ENCODE measurements around the gene ZNF609.
"Not testable (repeated sequence)": the region's sequence is repeated elsewhere in the genome, so short reads cannot be mapped to it uniquely, and the experiment has no call there.

The ZNF609 gene

DNA sequence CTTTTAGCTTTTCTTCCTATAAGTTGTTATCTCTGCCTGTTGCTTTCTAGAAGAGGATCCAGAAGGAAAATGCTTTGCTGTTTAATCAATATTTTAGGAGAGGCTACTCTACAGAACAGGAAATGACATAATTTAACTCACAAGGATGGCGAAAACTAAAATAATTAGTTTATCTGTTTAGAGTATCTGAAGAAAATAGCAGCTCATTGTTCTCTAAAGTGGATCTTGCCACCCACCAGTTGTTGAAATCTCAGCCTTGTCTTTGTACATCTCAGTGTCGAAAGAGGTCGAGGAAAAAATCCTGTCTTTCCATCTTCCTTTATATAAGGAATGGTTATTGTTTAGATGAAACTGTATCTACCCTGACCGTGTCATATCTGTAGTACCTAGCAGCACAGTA, 126.6 kb downstream of the ZNF609 start:
- DNase-seq = no peak

DNA sequence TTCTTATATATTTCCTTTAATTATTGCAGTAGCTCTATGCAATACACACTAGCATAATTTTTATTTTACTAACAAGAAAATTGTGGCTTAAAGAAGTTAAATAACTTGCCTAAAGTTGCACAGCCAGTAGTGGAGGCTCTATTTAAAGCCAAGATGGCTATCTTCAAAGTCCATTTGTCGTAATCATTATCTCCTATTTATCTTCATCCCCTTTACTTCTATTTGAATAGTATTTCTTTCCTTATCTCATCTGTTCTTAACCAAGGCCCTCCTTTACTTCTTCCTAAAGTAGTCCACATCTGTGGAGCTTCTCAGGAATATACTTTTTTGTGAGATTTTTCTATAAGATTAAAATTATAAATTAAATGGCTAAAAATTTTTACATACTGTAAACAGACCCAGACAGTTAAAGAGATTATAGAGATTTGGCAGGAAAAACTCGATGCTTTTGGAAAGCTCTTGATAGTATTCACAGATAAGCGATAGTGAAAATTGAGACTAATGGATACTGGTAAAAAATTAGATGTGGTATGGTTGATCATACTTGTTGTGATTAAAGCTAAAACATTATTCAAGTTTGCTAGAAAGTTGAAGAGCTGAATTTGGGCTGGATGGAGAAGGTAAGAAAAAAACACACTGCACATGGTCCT, 129.2 kb downstream of the ZNF609 start:
- DNase-seq = no peak

DNA sequence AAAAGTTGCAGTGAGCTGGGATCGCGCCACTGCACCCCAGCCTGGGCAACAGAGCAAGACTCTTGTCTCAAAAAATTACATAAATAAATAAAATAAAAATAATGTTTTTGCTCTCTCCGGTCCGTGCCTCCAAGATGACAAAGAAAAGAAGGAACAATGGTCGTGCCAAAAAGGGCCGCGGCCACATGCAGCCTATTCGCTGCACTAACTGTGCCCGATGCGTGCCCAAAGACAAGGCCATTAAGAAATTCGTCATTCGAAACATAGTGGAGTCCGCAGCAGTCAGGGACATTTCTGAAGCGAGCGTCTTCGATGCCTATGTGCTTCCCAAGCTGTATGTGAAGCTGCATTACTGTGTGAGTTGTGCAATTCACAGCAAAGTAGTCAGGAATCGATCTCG, 132.5 kb downstream of the ZNF609 start:
- DNase-seq = not testable (repeated sequence)

DNA sequence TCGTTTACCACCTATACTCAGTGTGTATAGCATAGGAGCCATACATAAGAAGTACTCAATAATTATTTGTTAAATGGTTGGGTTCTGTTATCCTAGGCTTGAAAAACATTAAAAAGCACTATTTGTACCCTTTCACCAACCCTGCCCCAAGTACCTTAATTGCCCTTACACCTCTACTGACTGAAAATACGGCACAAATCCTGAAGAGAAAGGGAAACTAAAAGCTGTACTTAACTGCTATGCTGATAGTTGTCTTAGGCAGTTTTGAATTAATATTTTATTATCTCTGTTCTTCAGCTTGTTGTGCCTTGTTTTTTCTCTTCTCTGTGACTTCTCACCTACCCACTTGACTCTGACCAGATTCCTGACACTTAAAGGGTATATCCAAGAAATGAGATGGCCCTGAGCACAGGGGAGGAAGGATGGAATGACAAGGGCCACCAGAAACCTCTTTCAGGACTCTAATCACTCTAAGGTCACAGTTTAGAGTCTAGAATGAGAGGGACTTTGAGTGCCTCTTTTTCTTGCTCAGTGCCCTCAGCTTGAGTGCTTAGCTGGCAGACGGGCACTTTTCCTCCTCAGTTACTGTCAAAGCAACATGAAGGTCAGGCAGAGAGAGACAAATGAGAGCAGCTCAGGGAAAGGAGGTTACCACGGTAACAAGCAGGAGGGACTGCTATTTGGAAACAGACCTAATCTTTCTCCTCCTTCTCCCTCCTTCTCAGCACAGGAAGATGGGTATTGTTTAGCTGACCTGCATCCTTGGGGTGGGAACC, 136.5 kb downstream of the ZNF609 start:
- no peak for DNase-seq

- no peak for DNase-seq
Measured at GRCh38 chr15:64597477-64597822, 137.1 kb downstream of the ZNF609 start.

DNA sequence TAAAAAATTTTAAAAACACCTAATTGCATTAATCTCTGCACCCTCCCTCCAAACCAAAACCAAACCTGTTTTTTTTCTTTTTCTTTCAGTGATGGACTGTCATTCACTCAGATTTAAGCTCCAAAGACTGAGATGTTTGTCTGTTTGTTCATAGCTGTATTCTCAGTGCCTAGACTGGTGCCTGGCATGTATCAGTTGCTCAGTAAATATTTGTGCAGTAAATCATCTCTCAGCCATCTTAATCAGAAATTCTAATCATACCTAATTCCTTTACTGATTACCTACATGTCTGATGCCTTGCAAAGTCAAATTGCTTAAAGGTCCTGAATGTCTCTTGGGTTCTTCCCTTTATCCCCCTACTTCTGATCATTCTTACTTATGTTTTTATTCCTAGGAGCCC, 138.8 kb downstream of the ZNF609 start:
- no peak for DNase-seq

DNA sequence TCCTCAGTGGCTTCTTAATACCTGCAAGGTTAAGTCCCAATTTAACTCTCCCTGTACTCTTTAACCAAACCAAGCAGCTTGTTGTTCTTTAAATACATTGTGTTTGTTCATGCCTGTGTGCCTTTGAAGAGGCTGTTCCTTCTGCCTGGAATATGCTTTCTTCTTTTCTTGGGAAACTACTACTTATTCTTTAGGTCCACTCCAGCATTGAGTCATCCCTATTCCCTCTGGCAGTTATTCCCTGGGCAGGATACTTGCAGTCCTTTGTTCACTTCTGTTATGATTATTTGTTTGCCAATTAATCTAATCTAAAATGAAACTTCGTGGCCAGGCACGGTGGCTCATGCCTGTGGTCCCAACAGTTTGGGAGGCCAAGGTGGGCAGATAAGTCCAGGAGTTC, 139.3 kb downstream of the ZNF609 start:
- no peak for DNase-seq

GRCh38 chr15:64600794-64601193, 140.4 kb downstream of the ZNF609 start:
- DNase-seq = no peak

DNA sequence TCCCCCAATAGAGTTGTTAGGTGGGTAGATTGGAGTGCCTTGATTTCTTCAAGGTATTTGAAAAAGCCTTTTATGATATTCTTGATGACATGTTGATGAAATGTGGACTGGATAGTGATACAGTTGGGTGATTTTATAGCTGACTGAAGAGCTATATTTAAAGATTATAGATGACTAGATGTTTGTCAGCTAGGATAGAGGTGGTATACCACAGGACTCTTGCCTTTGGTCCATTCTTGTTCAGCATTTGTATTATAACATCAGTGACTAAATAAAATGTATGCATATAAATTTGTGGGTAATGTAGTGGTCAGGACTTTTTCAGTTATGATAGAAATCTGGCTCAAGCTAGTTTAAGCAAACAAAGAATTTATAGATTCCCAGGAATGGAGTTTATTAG, 143.9 kb downstream of the ZNF609 start:
- no peak for DNase-seq

GRCh38 chr15:64607416-64607815, 147.0 kb downstream of the ZNF609 start:
- not testable (repeated sequence) for DNase-seq

DNA sequence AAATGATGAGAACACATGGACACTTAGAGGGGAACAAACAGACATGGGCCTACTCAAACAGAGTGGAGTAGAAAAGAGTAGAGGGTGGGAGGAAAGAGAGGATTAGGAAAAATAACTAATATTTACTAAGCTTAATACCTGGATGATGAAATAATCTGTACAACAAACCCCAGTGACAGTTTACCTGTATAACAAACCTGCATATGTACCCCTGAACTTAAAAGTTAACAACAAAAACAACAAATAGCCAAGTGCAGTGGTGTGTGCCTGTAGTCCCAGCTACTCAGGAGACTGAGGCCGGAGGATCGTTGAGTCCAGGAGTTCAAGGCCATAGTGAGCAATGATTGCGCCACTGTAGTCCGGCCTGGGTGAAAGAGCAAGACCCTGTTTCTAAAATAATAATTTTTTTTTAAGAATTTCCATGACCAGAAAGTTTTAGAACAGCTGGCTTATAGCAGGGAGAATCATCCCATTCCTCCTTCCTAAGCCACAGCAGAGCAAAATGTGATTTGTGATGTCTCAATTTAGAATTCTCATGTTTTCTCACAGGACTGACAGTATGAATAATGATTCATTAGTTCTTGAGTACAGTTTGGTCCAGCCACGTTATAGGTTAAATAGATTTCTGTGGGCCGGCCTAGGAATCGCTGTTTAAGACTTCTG, 150.0 kb downstream of the ZNF609 start:
- DNase-seq = no peak

DNA sequence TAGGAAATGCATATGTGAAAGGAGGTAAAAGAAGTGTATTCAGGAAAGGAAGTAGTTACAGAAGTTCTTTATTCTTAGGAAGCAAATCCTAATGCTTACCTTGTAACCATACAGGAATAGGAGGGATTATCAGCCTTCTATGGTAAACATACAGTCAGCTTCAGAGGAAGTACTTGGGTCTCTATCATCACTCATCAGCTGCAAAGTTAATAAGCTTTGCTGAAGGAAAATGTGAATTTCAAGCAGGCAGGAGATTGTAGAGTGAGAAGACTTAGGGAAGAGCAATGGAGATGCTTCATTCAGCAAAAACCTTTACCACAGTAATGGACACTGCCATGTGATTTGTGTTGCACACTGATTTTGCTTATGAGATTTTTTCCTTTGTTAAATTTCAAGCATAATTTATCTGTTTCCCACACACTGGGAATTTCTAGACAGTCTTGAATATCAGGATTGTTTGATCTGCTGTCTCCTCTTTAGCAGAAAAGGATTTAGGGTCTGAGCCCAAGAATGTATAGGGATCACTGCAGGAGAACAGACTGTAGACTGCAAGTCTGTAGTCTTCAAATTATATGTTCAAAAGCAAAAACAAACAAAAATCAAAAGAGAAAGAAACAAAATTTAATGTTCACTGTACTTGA, 150.8 kb downstream of the ZNF609 start:
- no peak for DNase-seq

DNA sequence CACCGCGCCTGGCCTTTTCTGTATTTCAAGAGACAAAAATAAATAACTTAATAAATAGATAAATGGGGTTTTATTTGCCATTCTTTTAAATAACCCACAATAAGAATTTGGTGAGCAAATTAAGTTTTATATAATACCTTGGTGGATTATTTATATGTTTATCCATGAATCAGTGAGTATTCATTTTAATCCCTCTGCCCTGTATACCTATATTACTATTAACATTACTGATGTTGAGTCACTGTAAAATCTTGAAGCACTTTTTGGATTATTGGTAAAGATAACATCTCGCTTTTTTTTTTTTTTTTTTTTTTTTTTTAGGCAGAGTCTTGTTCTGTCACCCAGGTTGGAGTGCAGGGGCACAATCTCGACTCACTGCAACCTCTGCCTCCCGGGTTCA, 154.1 kb downstream of the ZNF609 start:
- DNase-seq = no peak

- no peak for DNase-seq
Measured at GRCh38 chr15:64617727-64618126, 157.3 kb downstream of the ZNF609 start.

GRCh38 chr15:64618138-64618537, 157.8 kb downstream of the ZNF609 start:
- no peak for DNase-seq

DNA sequence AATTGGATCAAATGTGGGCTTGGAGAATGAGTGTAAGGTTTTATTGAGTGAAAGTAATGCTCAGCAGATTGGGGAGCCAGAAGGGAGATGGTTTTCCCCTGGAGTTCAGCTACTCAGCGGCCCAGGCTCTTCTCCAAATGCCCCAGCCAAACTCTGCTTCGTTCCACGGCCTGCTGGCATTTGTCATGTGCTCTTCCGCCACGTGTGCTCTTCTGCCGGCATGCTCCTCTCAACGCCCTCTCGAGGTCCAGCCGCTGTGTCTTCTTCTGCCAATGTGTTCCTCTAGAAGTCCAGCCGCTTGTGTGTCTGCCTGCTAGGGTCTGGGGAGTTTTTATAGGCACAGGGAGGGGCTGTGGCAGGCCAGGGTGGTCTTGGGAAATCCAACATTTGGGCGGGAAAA, 158.2 kb downstream of the ZNF609 start:
- no peak for DNase-seq

GRCh38 chr15:64619880-64620839, 159.8 kb downstream of the ZNF609 start:
- DNase-seq = no peak

- no peak for DNase-seq
Measured at GRCh38 chr15:64621056-64621455, 160.7 kb downstream of the ZNF609 start.

GRCh38 chr15:64622410-64623260, 162.3 kb downstream of the ZNF609 start:
- no peak for DNase-seq

DNA sequence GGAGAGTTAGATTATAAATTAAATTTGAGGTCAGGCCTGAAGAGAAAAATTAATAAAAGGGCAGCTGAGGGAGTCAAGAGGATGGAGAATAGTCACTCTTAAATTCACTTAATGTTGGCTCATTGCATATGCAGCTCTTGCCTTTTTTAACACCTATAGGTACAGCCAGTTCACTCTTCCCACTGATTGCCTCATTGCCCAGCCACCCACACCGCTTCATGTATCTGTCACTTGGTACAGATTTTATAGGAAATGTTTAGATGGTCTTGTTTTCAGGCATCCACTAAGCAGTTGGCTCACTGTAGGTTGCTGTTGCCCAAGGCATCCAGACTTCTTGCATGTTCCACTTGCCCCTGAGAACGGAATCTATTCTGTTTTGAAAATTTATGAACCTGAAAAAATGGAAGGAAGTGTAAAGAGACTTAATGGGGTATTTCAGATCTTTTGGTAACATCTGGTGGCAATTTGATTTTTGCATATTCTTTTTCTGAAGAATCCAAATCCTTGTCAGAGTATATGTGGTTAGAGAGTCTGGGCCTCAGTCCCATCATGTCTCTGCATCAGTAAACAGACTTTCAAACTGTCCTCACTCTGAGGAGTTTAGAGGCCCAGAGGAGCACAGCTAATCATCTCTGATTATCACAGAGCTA, 163.1 kb downstream of the ZNF609 start:
- no peak for DNase-seq

DNA sequence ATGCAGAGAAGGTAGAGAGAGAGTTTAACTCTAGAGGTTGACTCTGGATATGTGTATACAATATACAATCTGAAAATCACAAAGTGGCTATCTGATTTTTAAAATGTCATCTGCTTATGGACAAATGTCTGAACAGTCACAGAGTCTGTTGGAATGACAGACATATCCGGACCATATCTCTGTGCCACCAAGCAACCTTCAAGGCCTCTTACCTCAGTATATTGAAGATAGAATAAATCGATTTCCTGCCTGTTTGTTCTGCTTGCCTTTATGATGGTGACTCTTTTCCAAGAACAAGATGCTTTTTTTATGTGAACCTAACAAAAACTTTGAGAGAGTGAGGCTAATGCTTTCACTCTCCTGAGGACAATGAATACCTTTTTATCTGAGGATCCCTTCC, 163.9 kb downstream of the ZNF609 start:
- no peak for DNase-seq
